NCI-H446 (cell line): Measurements from ENCODE around the gene PAIP2B.

Experiments used
- DNase-seq, 2 experiments: peaks; one replicate each; lab custom pipeline; 2025; lab: John Stamatoyannopoulos, UW

Gene PAIP2B

DNA sequence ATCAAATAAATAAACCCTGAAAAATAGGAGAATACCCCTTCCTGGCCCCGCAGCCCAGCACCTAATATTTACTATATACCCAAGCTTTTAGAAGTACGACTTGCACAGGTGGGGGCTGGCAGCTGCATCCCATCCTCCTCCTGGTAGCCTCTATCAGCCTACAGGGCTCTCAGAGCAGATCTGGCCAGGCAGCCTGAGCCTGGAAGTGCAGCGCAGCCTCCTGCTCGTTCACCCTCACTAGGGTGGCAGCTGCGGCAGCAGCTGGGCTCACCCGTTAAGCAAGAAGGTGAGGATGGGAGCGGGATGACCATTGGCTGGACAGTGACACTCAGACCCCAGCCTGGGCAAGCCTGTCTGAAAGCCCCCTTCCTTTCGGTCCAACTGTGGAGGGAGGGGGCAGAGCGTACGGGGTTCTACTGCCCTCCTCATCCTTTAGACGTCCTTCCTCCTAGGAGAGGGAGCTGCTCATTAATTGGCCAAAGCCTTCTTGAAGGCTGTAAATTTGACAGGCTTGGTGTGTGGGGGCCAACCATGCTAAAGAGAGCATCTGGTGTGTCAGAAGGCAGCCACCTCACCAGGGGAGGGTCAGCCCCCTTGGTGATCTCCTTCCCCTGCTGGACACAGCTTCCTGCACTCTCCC lies 73.2 kb downstream of the PAIP2B start:
- no peak for DNase-seq

DNA sequence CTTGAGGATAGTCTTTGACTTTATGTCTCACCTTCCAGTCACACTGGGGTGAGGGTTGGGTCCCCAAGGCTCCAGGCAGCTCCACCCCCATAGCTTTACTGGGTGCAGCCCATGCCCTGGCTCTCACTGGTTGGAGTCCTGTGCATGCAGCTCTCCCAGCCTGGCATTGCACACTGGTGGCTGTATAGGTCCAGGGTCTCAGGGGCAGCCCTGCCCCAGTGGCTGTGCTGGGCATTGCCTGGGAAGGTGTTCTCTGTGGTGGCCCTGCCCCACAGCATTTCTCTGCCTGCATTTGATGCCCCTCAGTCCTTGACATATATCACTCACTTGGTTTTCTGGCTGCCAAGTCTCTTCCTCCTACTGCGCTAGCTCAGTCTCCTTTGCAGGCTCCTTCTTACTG lies 75.3 kb downstream of the PAIP2B start:
- no peak for DNase-seq

DNA sequence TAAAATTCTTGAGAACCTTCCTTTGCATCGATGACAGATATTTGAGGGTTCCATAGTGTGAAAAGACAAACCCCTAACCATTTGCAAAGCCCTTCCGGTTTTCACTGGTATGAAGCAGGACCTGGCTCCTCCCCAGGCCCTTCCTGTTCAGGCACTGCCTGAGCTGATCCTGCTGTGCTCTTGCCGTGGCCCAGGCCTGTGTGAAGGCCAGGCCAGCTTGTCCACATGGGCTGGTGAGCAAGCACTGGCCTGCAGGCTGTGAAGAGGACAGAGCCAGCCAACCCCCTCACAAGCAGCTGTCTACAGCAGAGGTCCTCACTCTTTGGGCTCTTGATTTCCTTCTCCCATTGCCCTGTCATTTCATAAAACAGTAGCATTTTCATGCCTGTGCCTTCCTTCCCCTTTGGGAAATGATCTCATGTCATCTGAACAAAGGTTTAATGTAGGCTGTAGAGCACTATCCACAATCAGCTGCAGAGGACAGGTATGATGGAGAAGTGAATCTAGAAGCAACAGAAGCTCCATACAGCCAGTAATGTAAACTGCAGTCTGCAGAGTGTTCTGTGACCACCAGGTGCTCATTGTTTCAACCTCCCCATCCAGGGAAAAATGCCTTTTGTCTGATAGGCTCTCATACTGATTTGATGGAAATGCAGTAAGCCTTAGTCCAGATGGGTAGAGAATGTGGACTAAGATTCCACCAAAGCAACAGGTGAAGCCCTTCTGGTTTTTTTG lies 76.7 kb downstream of the PAIP2B start:
- DNase-seq = no peak

DNA sequence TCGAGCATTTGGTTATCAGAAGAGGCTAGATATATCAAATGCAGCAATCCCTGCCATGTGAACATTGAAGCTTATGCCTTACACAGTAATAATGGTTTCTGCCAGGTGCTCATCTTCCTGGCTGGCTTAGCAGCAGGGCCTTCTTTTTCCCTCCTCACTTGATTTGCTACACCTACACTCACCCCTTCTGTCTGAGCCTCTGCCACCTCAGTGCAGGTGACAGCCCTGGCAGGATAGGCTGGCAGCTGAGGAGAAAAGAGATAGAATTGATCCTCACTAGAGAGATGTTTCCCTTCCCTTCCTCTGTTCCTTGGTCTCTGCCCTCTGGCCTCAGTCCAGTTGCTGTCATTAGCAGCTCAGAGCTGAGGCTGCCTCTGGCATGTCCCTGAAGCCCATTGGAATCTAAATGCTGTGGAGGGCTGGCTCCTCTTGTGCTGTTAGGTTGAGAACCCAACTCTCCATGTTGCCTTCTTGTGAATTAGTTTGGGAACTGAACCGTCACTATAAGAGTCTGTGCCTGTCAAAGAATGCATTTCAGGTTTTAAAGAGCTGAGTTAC lies 78.3 kb downstream of the PAIP2B start:
- no peak for DNase-seq

DNA sequence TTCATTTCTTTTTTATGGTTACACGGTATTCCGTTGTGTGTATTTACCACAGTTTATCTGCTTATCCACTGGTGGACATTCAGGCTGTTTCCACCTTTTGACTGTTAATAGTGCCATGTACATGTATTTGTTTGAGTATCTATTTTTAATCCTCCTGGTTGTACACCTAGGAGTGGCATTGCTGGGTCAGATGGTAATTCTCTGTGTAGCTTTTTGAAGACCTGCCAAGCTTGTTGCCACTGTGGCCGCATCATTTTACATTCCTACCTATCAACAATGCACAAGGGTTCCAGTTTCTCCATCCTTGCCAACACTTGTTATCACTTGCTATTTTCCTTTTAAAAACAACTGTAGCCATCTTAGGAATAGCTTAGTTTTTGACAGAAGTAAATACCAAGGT lies 83.1 kb downstream of the PAIP2B start:
- no peak for DNase-seq

DNA sequence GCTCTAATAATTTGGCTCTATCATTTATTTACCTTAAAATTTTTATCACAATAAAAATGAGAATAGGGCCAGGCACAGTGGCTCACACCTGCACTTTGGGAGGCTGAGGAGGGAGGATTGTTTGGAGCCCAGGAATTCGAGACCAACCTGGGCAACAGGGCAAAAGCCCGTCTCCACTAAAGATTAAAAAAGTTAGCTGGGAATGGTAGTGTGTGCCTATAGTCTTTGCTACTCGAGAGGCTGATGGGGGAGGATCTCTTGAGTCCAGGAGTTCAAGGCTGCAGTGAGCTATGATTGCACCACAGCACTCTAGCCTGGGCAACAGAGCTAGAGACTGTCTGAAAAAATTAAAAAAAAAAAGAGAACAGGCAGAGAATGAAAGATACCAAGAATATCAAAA lies 90.7 kb downstream of the PAIP2B start:
- no peak for DNase-seq

DNA sequence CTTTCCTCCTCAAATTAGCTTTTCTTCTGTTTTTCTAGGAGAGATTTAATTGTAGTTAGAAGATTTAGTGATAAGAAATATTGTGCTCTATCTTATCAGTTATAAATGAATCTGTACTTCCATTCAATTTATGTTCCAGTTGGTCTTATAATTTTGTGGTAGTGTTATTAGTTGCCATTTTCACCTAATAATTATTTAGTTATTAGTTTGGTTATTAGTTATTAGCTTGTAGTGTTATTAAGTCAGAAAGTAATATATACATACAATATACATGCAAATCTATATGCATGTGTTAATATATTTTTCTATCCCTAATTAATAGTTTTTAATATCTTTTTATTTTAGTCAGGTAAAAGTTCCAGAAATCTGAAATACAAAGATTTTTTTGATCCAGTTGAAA lies 93.3 kb downstream of the PAIP2B start:
- no peak for DNase-seq
